ENCODE data around the gene DGCR2. TPM values are rescaled to one million over a fixed set of nuclear protein-coding genes. Genes with fewer than 3 reads are reported as not detected.

DGCR2 gene
- total and polyA plus RNA-seq, 2 of the 8 experiments (the other 6 are each of a cell fraction or from before 2014, with no cell fraction given), result 42.3 to 62.2 TPM

GRCh38 chr22:19035474-19036228 lies 86.6 kb downstream of the DGCR2 start:
- Histone ChIP-seq H2AK5ac (ENCODE audit: low read depth, low read length) (no peak overlapping the region), H3K9me3 (ENCODE audit: insufficient read depth in 2 of 2, low read depth in 1 of 2, low read length in 1 of 2) (no peaks in the 10 kb centered on the region), H3K79me2 (ENCODE audit: control insufficient read depth in 1 of 2, insufficient read depth in 2 of 2, low read length in 2 of 2) (no peaks in the 10 kb centered on the region), H4K5ac (ENCODE audit: insufficient read length, low read depth, low read length) (no peak overlapping the region), H3K18ac (ENCODE audit: extremely low read depth, low read length) (no peak overlapping the region), H4K8ac (ENCODE audit: extremely low read depth, insufficient read depth, low read length) (no peak overlapping the region), H3K4me2 (ENCODE audit: insufficient read depth in 1 of 2, low read depth in 2 of 2, low read length in 2 of 2) (no peak overlapping the region), H3K9ac (replicated peaks in 1 of 4; ENCODE audit: extremely low read depth in 1 of 4, low read depth in 3 of 4, low read length in 3 of 4) (no peak overlapping the region), H3K23me2 (ENCODE audit: low read depth, low read length) (no peaks in the 10 kb centered on the region), H3K4ac (replicated peaks; ENCODE audit: insufficient read length, low read depth, low read length) (no peak overlapping the region), H2AFZ (ENCODE audit: low read length) (no peak overlapping the region), H4K20me1 (replicated peaks in 1 of 2; ENCODE audit: control insufficient read depth in 1 of 2, insufficient read depth in 2 of 2, low read length in 2 of 2) (peaks cover 0 to 22% of the 10 kb centered on the region in 2 experiments), H3K27ac (ENCODE audit: low read depth, low read length) (no peak overlapping the region), H3K79me1 (ENCODE audit: low read depth, low read length) (no peaks in the 10 kb centered on the region), H3K27me3 (replicated peaks in 1 of 4; ENCODE audit: control insufficient read depth in 3 of 4, extremely low read depth in 1 of 4, insufficient read depth in 3 of 4, low read length in 3 of 4) (peaks cover under 1 to 5% (median 2%) of the 10 kb centered on the region in 4 experiments; a peak in 6 of 7 replicates), H2BK12ac (ENCODE audit: low read depth, low read length) (no peak overlapping the region), H2BK5ac (ENCODE audit: low read depth, low read length) (no peak overlapping the region), H3K4me3 (ENCODE audit: extremely low read depth in 1 of 4, insufficient read depth in 2 of 4, low read depth in 3 of 4, low read length in 4 of 4) (no peak overlapping the region), H3K4me1 (replicated peaks in 1 of 4; ENCODE audit: control insufficient read depth in 3 of 4, insufficient read depth in 4 of 4, low read length in 3 of 4) (no peaks in the 10 kb centered on the region; a peak in 1 of 7 replicates), H4K91ac (replicated peaks; ENCODE audit: insufficient read length, low read length) (no peak overlapping the region), H3K56ac (replicated peaks; ENCODE audit: insufficient read length, low read depth, low read length) (no peak overlapping the region), H2BK15ac (ENCODE audit: low read length) (no peak overlapping the region), H3K14ac (ENCODE audit: insufficient read length) (no peak overlapping the region), H2BK120ac (replicated peaks; ENCODE audit: low read depth, low read length) (no peak overlapping the region), H3K36me3 (ENCODE audit: control insufficient read depth in 2 of 4, insufficient read depth in 4 of 4, low read length in 3 of 4) (peaks cover 0 to 12% (median 1%) of the 10 kb centered on the region in 4 experiments; a peak in 4 of 8 replicates), H3K23ac (ENCODE audit: insufficient read length) (no peak overlapping the region), H2BK20ac (ENCODE audit: low read length) (no peak overlapping the region)
- 67% methylated on average over 14 of the region's 14 CpGs; no CpG with 5 or more reads in 1 of the 2 experiments for WGBS, 2 experiments (ENCODE audit: extremely low coverage in 1 of 2, insufficient coverage in 1 of 2, insufficient read length in 1 of 2, insufficient replicate concordance in 2 of 2, low coverage in 1 of 2, low lambda C conversion rate in 2 of 2, missing lambda C conversion rate in 1 of 2)
- FAIRE-seq, result no peak
- peak in 1 of 2 experiments; percentile 82 for DNase-seq (ENCODE audit: low read depth in 1 of 2, low spot score in 2 of 2)
- CTCF ChIA-PET (ENCODE audit: partially characterized antibody), result interaction anchor here (0.6 to 2.3 kb wide), 11 partner anchors 9 to 519 kb away, joined by 3 to 9 read pairs (median 3); no protein-coding TSS in a partner anchor
- POLR2A ChIA-PET (ENCODE audit: partially characterized antibody), result interaction anchor here (0.6 to 1.0 kb wide), 3 partner anchors 8 to 41 kb away, joined by 3 to 4 read pairs (median 3); no protein-coding TSS in a partner anchor
- TF ChIP-seq YY1 (IDR thresholded peaks at IDR 0.05; ENCODE audit: low read depth, low read length), result 0 out of 2 replicates have a peak, but pooled peaks have one; percentile 13
- no peak for TF ChIP-seq BCL11A (IDR thresholded peaks at IDR 0.05; ENCODE audit: low read depth in 2 of 2, low read length in 2 of 2)
- no peak for TF ChIP-seq TAF7 (optimal IDR thresholded peaks at IDR 0.05; ENCODE audit: borderline replicate concordance, low read depth, low read length)
- peak; percentile 35 to 46 (median 39) for TF ChIP-seq CTCF (IDR thresholded peaks at IDR 0.05; ENCODE audit: control extremely low read depth in 1 of 3, insufficient read depth in 1 of 3, low read depth in 1 of 3, low read length in 3 of 3)
- TF ChIP-seq SIN3A (conservative IDR thresholded peaks at IDR 0.05 in 1 of 2, IDR thresholded peaks at IDR 0.05 in 1 of 2; ENCODE audit: low read depth in 1 of 2, low read length in 2 of 2), result peak in 1 of 2 experiments; percentile 51; a peak in 1 of 4 replicates
- TF ChIP-seq RAD21 (IDR thresholded peaks at IDR 0.05 in 1 of 2, conservative IDR thresholded peaks at IDR 0.05 in 1 of 2; ENCODE audit: low read depth in 2 of 2, low read length in 2 of 2), result peak; percentile 38 to 54; a peak in 3 of 4 replicates

Data from H1 (cell line).